Activated T-helper 17 cell treated with anti-CD3 and anti-CD28 coated beads, Interleukin-2, amount 50 U/mL, for 72 hours (primary cell): ENCODE measurements around the gene RASD1. TPM values are rescaled to one million over a fixed set of nuclear protein-coding genes. Genes with fewer than 3 reads are reported as not detected.

Experiments used
- ATAC-seq: fragments of 150-1000 bp; cut with Tn5 transposase; replicated peaks from 2 replicates; pipeline ENCODE4 v1.10.0; 2021; ENCODE audit warnings: mild to moderate bottlenecking, moderate library complexity
- H3K27ac Mint-ChIP-seq: one replicate; pipeline ENCODE4 v1.8.0; 2022; ENCODE audit warnings: mixed read lengths
- H3K27me3 Mint-ChIP-seq: one replicate; pipeline ENCODE4 v1.8.0; 2022; ENCODE audit warnings: mixed read lengths
- H3K36me3 Mint-ChIP-seq: one replicate; pipeline ENCODE4 v1.8.0; 2022; ENCODE audit warnings: low read depth, mild to moderate bottlenecking, mixed read lengths
- H3K4me1 Mint-ChIP-seq: one replicate; pipeline ENCODE4 v1.8.0; 2022; ENCODE audit warnings: mixed read lengths
- H3K4me3 Mint-ChIP-seq: one replicate; pipeline ENCODE4 v1.8.0; 2022; ENCODE audit warnings: mild to moderate bottlenecking, mixed read lengths
- H3K9me3 Mint-ChIP-seq: one replicate; pipeline ENCODE4 v1.8.0; 2022; ENCODE audit warnings: mixed read lengths
- total RNA-seq, 2 donors: library from RNA; stranded (reverse); gene quantifications; one replicate each; pipeline ENCODE4 v1.2.3, GENCODE V29; 2022

The RASD1 gene
- total RNA-seq, 2 donors from 2014 or later = 1.3 TPM

DNA sequence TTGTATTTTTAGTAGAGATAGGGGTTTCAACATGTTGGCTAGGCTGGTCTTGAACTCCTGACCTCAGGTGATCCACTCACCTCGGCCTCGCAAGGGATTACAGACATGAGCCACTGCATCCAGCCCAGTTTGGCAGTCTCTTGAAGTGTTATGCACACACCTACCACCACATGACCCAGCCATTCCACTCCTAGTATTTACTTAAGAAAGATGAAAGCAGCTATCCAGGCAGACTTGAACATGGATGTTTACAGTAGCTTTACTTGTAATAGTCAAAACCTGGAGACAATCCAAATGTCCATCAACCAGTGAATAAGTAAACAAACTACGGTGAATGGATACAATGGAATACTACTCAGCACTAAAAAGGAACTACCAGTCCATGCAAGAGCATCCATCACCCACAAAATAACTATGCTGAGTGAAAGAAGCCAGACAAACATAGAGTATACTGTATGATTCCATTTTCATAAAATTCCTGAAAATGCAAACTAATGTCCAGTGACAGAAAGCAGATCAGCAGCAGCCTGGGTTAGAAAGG lies 37.8 kb upstream of the RASD1 start:
- no peaks in the 10 kb centered on the region for H3K4me1 Mint-ChIP-seq
- H3K4me3 Mint-ChIP-seq = no peak overlapping the region
- no peak for ATAC-seq
- no peaks in the 10 kb centered on the region for H3K9me3 Mint-ChIP-seq
- no peaks in the 10 kb centered on the region for H3K27me3 Mint-ChIP-seq
- H3K27ac Mint-ChIP-seq = no peak overlapping the region
- no peaks in the 10 kb centered on the region for H3K36me3 Mint-ChIP-seq

- no peaks in the 10 kb centered on the region for H3K36me3 Mint-ChIP-seq
- H3K27me3 Mint-ChIP-seq = no peaks in the 10 kb centered on the region
- ATAC-seq = no peak
- H3K4me1 Mint-ChIP-seq = no peaks in the 10 kb centered on the region
- H3K27ac Mint-ChIP-seq = no peak overlapping the region
- H3K4me3 Mint-ChIP-seq = no peak overlapping the region
- no peaks in the 10 kb centered on the region for H3K9me3 Mint-ChIP-seq
Measured at GRCh38 chr17:17532991-17533390, 36.8 kb upstream of the RASD1 start.

GRCh38 chr17:17531156-17531555 lies 35.0 kb upstream of the RASD1 start:
- Mint-ChIP-seq H3K4me1 (no peaks in the 10 kb centered on the region), H3K27ac (no peak overlapping the region), H3K27me3 (no peaks in the 10 kb centered on the region), H3K4me3 (no peak overlapping the region), H3K36me3 (no peaks in the 10 kb centered on the region), H3K9me3 (no peaks in the 10 kb centered on the region)
- ATAC-seq = no peak

- no peaks in the 10 kb centered on the region for H3K36me3 Mint-ChIP-seq
- no peaks in the 10 kb centered on the region for H3K9me3 Mint-ChIP-seq
- ATAC-seq = no peak
- H3K4me1 Mint-ChIP-seq = no peaks in the 10 kb centered on the region
- no peaks in the 10 kb centered on the region for H3K27me3 Mint-ChIP-seq
- no peak overlapping the region for H3K4me3 Mint-ChIP-seq
- no peak overlapping the region for H3K27ac Mint-ChIP-seq
Measured at GRCh38 chr17:17528696-17529652, 32.8 kb upstream of the RASD1 start.

DNA sequence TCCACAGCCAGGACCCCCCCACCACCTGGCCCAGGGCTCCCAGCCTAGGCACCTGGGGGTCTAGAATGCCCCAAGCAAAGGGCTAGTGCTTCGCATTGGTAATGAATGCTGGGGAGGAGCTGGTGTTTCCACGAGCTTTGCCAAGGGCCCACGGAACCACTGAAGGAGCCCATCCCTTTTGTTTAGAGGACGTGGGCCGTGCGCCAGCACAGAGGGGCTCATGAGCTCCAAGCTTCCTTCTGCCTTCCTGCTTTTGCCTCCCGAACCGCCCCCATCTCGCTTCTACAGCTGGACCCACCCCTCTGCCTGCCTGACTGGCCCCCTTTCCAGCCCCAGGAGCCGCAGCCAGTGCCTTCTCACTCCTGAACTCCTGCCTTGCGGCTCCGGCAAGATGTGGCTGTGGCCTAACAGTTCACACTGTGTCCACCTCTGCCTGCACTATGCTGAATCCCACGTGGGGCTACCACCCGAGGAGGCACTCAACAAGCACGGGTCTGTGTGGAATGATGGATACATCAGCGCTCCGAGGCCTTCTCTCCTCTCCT lies 31.8 kb upstream of the RASD1 start:
- ATAC-seq = no peak
- Mint-ChIP-seq H3K36me3 (no peaks in the 10 kb centered on the region), H3K4me3 (no peak overlapping the region), H3K4me1 (no peaks in the 10 kb centered on the region), H3K9me3 (no peaks in the 10 kb centered on the region), H3K27ac (no peak overlapping the region), H3K27me3 (no peaks in the 10 kb centered on the region)

DNA sequence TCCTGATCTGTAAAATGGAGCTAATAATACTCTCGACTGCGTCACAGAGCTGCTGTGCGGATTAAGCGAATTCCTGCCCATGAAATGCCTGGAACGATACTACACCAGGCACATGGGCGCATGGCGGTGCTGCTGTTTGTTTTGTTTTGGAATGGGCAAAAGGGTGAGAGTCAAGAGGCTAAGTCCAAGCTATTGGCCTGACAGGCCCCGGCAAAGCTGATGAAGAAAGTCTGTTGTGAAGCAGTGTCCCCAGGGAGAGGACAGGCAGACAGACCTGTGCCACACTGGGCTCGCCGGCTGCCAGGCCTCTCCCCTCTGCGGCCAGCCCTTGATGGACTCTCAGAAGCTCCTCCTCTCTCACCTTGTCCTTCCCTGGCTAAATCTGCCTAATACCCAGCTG lies 31.3 kb upstream of the RASD1 start:
- Mint-ChIP-seq H3K4me3 (no peak overlapping the region), H3K4me1 (no peaks in the 10 kb centered on the region), H3K9me3 (no peaks in the 10 kb centered on the region), H3K27me3 (no peaks in the 10 kb centered on the region), H3K27ac (no peak overlapping the region), H3K36me3 (no peaks in the 10 kb centered on the region)
- ATAC-seq = no peak

- no peak overlapping the region for H3K27ac Mint-ChIP-seq
- no peaks in the 10 kb centered on the region for H3K9me3 Mint-ChIP-seq
- no peaks in the 10 kb centered on the region for H3K36me3 Mint-ChIP-seq
- ATAC-seq = no peak
- H3K4me3 Mint-ChIP-seq = no peak overlapping the region
- H3K4me1 Mint-ChIP-seq = no peaks in the 10 kb centered on the region
- H3K27me3 Mint-ChIP-seq = no peaks in the 10 kb centered on the region
Measured at GRCh38 chr17:17526369-17526768, 30.2 kb upstream of the RASD1 start.

DNA sequence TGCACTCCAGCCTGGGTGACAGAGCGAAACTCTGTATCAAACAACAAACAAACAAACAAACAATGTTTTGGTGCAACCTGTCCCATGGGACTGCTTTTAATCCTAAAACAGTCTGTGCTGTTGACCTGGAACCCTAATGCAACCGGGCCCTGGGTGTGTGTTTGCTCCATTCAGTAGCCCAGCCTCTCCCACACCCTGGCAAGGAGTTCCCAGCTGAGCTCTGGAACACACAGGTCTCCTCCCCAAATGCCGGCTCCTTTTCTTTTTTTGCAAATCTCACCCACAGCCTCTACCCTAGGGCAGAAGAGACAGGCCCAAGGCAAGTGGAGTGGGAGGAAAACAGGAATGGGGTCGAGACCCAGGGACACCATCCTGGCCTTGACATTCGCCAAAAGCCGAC lies 29.8 kb upstream of the RASD1 start:
- Mint-ChIP-seq H3K4me3 (no peak overlapping the region), H3K4me1 (no peaks in the 10 kb centered on the region), H3K27me3 (no peaks in the 10 kb centered on the region), H3K9me3 (no peaks in the 10 kb centered on the region), H3K27ac (no peak overlapping the region), H3K36me3 (no peaks in the 10 kb centered on the region)
- ATAC-seq = no peak

- Mint-ChIP-seq H3K4me1 (no peaks in the 10 kb centered on the region), H3K36me3 (no peaks in the 10 kb centered on the region), H3K27me3 (no peaks in the 10 kb centered on the region), H3K27ac (no peak overlapping the region), H3K4me3 (no peak overlapping the region), H3K9me3 (no peaks in the 10 kb centered on the region)
- no peak for ATAC-seq
Measured at GRCh38 chr17:17525311-17525710, 29.1 kb upstream of the RASD1 start.

DNA sequence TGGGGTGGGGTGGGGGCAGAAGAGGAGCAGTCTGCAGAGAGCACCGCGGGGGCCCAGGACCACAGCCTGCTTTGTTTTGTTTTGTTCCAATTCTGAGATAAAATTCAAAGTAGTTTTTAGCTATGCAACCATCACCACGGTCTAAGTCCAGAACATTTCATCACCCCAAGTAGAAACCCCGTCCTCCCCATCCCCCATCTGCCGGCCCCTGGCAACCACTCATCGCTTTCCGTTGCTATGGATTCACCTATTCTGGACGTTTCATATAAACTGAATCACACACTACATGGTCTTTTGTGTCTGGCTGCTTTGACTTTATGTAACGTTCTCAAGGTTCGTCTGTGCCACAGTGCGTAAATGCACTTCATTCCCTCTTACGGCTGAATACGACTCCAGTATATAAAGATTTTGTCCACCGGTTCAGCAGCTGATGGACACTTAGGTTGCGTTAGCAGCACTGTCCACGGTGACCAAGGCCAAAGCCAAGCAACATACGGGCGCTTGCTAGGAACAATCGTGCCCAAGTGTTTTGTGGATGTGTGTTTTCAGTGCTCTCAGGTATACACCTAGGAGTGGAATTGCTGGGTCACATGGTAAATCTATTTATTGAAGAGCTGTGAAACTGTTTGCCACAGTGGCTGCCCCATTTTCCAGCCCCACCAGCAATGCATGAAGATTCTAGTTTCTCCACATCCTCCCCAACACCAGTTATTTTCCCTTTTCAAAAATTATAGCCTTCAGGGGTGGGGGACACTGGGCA lies 27.7 kb upstream of the RASD1 start:
- no peak overlapping the region for H3K4me3 Mint-ChIP-seq
- ATAC-seq = no peak
- no peaks in the 10 kb centered on the region for H3K9me3 Mint-ChIP-seq
- no peaks in the 10 kb centered on the region for H3K36me3 Mint-ChIP-seq
- H3K27ac Mint-ChIP-seq = no peak overlapping the region
- H3K4me1 Mint-ChIP-seq = no peaks in the 10 kb centered on the region
- no peaks in the 10 kb centered on the region for H3K27me3 Mint-ChIP-seq

DNA sequence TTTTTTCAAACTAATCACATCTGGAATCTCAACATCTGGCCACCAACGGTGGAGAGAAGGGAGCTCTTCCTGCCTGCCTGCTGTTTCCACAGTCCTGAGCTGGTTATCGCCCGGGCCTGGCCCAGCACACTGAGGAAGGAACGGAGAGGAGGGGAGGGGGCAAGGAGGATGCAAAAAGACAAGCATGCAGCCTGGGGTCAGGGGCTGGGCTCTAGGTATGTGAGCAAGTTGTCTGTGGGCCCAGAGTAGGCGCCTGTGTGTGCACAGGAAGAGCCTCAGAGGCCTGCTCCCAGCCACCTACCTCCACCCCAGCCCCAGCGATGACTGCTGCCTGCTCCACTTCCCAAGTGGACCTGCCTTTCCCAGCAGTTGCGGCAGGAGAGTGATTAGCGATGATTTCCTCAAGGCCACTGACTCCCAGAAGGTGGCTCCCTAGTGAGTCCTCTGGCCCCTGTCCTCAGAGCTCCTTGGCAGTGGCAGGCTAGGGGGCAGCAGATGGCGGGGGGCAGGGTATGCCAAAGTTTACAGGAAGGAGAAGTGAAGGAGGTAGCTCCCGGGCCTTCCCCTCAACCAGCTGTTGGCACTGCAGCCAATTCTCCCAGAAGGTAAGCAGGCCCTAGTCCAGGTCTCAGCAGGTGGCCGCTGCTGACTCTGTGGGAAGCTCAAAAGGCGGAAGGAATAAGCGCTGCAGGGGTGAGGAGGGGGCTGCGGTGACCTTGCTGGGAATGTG lies 27.0 kb upstream of the RASD1 start:
- ATAC-seq = no peak
- Mint-ChIP-seq H3K36me3 (no peaks in the 10 kb centered on the region), H3K27ac (no peak overlapping the region), H3K4me1 (no peaks in the 10 kb centered on the region), H3K27me3 (no peaks in the 10 kb centered on the region), H3K9me3 (no peaks in the 10 kb centered on the region), H3K4me3 (no peak overlapping the region)

DNA sequence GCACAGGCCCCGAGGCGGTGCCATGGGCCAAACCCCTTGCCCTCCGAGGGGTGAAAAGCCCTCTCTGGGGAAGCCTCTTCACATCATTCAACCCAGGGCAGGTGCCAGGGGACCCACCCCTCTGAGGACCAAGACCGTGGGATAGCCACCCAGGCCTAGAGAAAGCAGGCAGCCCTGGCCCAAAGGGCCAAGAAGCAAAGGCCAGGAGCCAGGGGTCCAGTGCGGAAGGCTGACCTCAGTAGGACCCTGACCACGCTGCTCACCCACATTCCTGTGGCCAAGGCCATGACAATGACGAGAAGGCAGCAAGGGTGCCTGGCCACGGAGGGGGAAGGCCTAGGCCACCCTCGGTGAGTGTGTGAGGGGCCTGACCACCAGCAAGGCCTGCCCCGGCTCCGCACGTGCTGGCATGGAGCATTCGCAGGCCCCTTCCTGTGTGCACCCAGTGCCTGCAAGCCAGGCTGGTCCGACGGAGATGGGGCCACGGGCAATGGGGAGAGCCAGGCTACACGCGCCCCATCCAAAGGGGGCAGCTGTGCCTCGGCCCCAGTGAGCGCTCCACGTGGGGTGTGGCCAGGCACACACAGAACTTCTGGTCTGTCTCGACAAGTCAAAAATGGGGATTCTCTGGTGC lies 24.5 kb upstream of the RASD1 start:
- H3K4me3 Mint-ChIP-seq = no peak overlapping the region
- H3K36me3 Mint-ChIP-seq = no peaks in the 10 kb centered on the region
- H3K4me1 Mint-ChIP-seq = no peaks in the 10 kb centered on the region
- H3K27me3 Mint-ChIP-seq = no peaks in the 10 kb centered on the region
- H3K9me3 Mint-ChIP-seq = no peaks in the 10 kb centered on the region
- no peak overlapping the region for H3K27ac Mint-ChIP-seq
- no peak for ATAC-seq

DNA sequence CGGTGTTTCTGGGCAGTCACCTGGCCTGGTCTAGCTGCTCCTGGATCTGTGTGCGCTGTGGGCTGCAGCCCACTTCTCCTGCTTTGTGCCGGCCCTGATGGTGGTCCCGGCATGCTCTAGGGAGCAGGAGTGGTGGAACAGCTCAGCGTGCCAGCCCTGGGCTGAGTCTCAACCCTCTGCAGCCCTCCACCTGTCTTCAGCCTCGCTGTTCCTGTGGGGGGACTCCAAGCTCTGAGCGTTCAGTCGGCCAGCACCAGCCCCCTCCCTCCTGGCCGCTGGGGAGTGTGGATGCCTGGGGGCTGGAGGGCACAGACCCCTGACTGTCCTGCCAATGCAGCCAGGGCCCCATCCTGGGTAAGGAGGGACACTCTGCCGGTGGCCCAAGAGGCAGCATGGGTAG lies 23.7 kb upstream of the RASD1 start:
- H3K9me3 Mint-ChIP-seq = no peaks in the 10 kb centered on the region
- H3K4me3 Mint-ChIP-seq = no peak overlapping the region
- H3K27me3 Mint-ChIP-seq = no peaks in the 10 kb centered on the region
- H3K4me1 Mint-ChIP-seq = no peaks in the 10 kb centered on the region
- no peaks in the 10 kb centered on the region for H3K36me3 Mint-ChIP-seq
- H3K27ac Mint-ChIP-seq = no peak overlapping the region
- no peak for ATAC-seq

GRCh38 chr17:17518951-17519350 lies 22.8 kb upstream of the RASD1 start:
- H3K4me1 Mint-ChIP-seq = no peaks in the 10 kb centered on the region
- H3K4me3 Mint-ChIP-seq = no peak overlapping the region
- no peaks in the 10 kb centered on the region for H3K9me3 Mint-ChIP-seq
- ATAC-seq = no peak
- no peaks in the 10 kb centered on the region for H3K36me3 Mint-ChIP-seq
- H3K27me3 Mint-ChIP-seq = no peaks in the 10 kb centered on the region
- H3K27ac Mint-ChIP-seq = no peak overlapping the region
